GM23338 (cell line): ENCODE results near the gene GGNBP2. TPM values are rescaled to one million over a fixed set of nuclear protein-coding genes. Genes with fewer than 3 reads are reported as not detected.
A peak's percentile ranks its signal among the peaks of the same experiment; 100 is the strongest.

ENCODE experiments used
- ATAC-seq: fragments of 200-7000 bp; cut with Tn5 transposase; 3 replicates; pipeline ENCODE4 v1.9.1; 2020
- DNase-seq: peaks from one replicate; pipeline ENCODE4 v3.0.0-alpha.2; 2015; ENCODE audit warnings: low spot score
- H2AFZ ChIP-seq: fragments of 200-600 bp; sonication (generic); 2 replicates; pipeline ENCODE4 v1.8.0; 2016; ENCODE audit warnings: antibody characterized with exemption, mild to moderate bottlenecking, moderate library complexity
- H3F3A ChIP-seq: fragments of 200-600 bp; sonication (generic); replicated peaks from 2 replicates; pipeline ENCODE4 v1.8.0; 2017; ENCODE audit warnings: antibody characterized with exemption, mixed run types, low read depth
- H3K27ac ChIP-seq: fragments of 200-600 bp; sonication (generic); 2 replicates; pipeline ENCODE4 v1.6.1; 2016; ENCODE audit warnings: low read depth
- H3K27me3 ChIP-seq: fragments of 200-600 bp; sonication (generic); 2 replicates; pipeline ENCODE4 v1.8.0; 2016; ENCODE audit warnings: mild to moderate bottlenecking, mixed run types, moderate library complexity; ENCODE audit not compliant: insufficient read depth
- H3K36me3 ChIP-seq: fragments of 200-600 bp; sonication (generic); 2 replicates; pipeline ENCODE4 v1.8.0; 2016; ENCODE audit warnings: mild to moderate bottlenecking; ENCODE audit not compliant: insufficient read depth
- H3K4me1 ChIP-seq: fragments of 200-600 bp; sonication (generic); 2 replicates; pipeline ENCODE4 v1.8.0; 2016; ENCODE audit warnings: mild to moderate bottlenecking, moderate library complexity; ENCODE audit not compliant: insufficient read depth
- H3K4me2 ChIP-seq: fragments of 200-600 bp; sonication (generic); 2 replicates; pipeline ENCODE4 v1.7.1; 2017; ENCODE audit warnings: mixed run types
- H3K4me3 ChIP-seq: fragments of 200-600 bp; sonication (generic); 2 replicates; pipeline ENCODE4 v1.6.1; 2016; ENCODE audit warnings: mixed run types
- H3K79me2 ChIP-seq: fragments of 200-600 bp; sonication (generic); replicated peaks from 2 replicates; pipeline ENCODE4 v1.8.0; 2017; ENCODE audit warnings: mild to moderate bottlenecking; ENCODE audit not compliant: insufficient read depth
- H3K9me2 ChIP-seq: fragments of 200-600 bp; sonication (generic); 2 replicates; pipeline ENCODE4 v1.8.0; 2017; ENCODE audit not compliant: insufficient read depth
- H4K20me1 ChIP-seq: fragments of 200-600 bp; sonication (generic); replicated peaks from 2 replicates; pipeline ENCODE4 v1.8.0; 2017; ENCODE audit warnings: mild to moderate bottlenecking; ENCODE audit not compliant: insufficient read depth
- H3K27ac Mint-ChIP-seq: 2 replicates; pipeline ENCODE4 v1.8.0; 2020; ENCODE audit warnings: inconsistent platforms, mild to moderate bottlenecking, moderate library complexity, mixed read lengths
- H3K27me3 Mint-ChIP-seq: 3 replicates; pipeline ENCODE4 v1.8.0; 2022; ENCODE audit warnings: low read depth, mild to moderate bottlenecking, moderate library complexity, mixed read lengths, inconsistent platforms; ENCODE audit not compliant: insufficient read depth, poor library complexity
- H3K36me3 Mint-ChIP-seq: 3 replicates; pipeline ENCODE4 v1.8.0; 2021; ENCODE audit warnings: low read depth, mild to moderate bottlenecking, inconsistent platforms, moderate library complexity, mixed read lengths
- H3K4me1 Mint-ChIP-seq: 3 replicates; pipeline ENCODE4 v1.8.0; 2020; ENCODE audit warnings: mild to moderate bottlenecking, inconsistent platforms, mixed read lengths
- H3K4me3 Mint-ChIP-seq: 3 replicates; pipeline ENCODE4 v1.8.0; 2021; ENCODE audit warnings: moderate library complexity, mild to moderate bottlenecking, inconsistent platforms, mixed read lengths
- H3K9me3 Mint-ChIP-seq: 3 replicates; pipeline ENCODE4 v1.8.0; 2020; ENCODE audit warnings: moderate library complexity, mild to moderate bottlenecking, inconsistent platforms, mixed read lengths
- CREB1 ChIP-seq: fragments of 250-450 bp; sonication (Bioruptor Pico); IDR thresholded peaks from 2 replicates; pipeline ENCODE4 v1.5.0; 2020; ENCODE audit warnings: low read depth, mild to moderate bottlenecking, moderate library complexity
- CTCF ChIP-seq, 2 experiments: fragments of 200-600 bp in 1 of 2; sonication (generic) in 1 of 2; conservative IDR thresholded peaks; 2 replicates each; pipeline versions ENCODE4 v1.5.1 to v1.6.1; 2016 to 2017; ENCODE audit warnings: antibody characterized with exemption in 2 of 2, low read depth in 2 of 2, mild to moderate bottlenecking in 2 of 2, moderate library complexity in 1 of 2
- EZH2 ChIP-seq: fragments of 200-600 bp; sonication (generic); IDR thresholded peaks from one replicate; pipeline ENCODE4 v1.8.0; 2017; ENCODE audit warnings: antibody characterized with exemption, mild to moderate bottlenecking, low read depth; ENCODE audit not compliant: unreplicated experiment
- EZH2phosphoT487 ChIP-seq: fragments of 200-600 bp; sonication (generic); IDR thresholded peaks from one replicate; pipeline ENCODE4 v1.8.1; 2018; ENCODE audit warnings: antibody characterized with exemption; ENCODE audit not compliant: unreplicated experiment
- POLR2AphosphoS5 ChIP-seq: IDR thresholded peaks from 2 replicates; pipeline ENCODE4 v1.6.1; 2016; ENCODE audit warnings: antibody characterized with exemption, low read depth
- ZNF114 ChIP-seq: fragments of 250-450 bp; sonication (Bioruptor Pico); IDR thresholded peaks from 2 replicates; pipeline ENCODE4 v1.5.0; 2020; ENCODE audit warnings: mild to moderate bottlenecking, moderate library complexity
- polyA plus RNA-seq: library from polyadenylated mRNA; unstranded; fragments of >200 nt; fragmentation: Nextera tagmentation; extraction: Ambion mirVana; gene quantifications from 2 replicates; pipeline ENCODE4 v1.2.1, GENCODE V29; 2016
- total RNA-seq: library from RNA; depleted of rRNA; stranded (reverse); fragments of >200 nt; shearing (Covaris generic); gene quantifications from 2 replicates; pipeline ENCODE4 v1.2.3, GENCODE V29; 2014
- TF ChIP-seq, protein P1 (sequence below): IDR thresholded peaks from one replicate; pipeline ENCODE4 v1.6.1; 2018; ENCODE audit warnings: antibody characterized with exemption; ENCODE audit not compliant: unreplicated experiment

The GGNBP2 gene
- total and polyA plus RNA-seq, 2 experiments from 2014 or later = 40.7 to 41.2 TPM

DNA sequence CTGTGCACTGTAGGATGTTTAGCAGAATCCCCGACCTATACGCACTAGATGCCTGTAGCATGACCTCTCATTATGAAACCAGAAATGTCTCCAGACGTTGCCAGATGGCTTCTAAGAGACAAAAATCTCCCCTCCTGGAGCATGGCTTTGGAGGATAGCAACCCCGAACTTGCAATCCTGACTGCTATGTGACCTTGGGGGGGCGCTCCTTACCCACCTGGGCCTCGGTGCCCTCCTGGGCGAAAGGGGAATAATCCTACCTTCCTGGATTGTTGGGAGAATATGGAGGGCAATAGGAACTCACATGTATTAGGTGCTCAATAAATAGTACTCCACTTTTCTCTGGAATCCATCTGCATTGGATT lies 64.8 kb downstream of the GGNBP2 start:
- no peak overlapping the region for H3K4me3 ChIP-seq
- peaks cover 19% of the 10 kb centered on the region for H4K20me1 ChIP-seq
- H3K27me3 ChIP-seq = no peaks in the 10 kb centered on the region
- peaks cover 16% of the 10 kb centered on the region for H3K79me2 ChIP-seq
- no peak overlapping the region for H2AFZ ChIP-seq
- peaks cover 22% of the 10 kb centered on the region for H3K4me1 ChIP-seq
- Mint-ChIP-seq H3K4me1 (peaks cover 34% of the 10 kb centered on the region), H3K36me3 (peaks cover 21% of the 10 kb centered on the region), H3K9me3 (no peaks in the 10 kb centered on the region), H3K27me3 (peaks cover 13% of the 10 kb centered on the region), H3K4me3 (no peak overlapping the region; the same call in 2 of the 3 replicates), H3K27ac (no peak overlapping the region)
- TF ChIP-seq CREB1 (CRISPR knock-in tag) = no peak
- TF ChIP-seq CTCF (conservative IDR thresholded peaks at IDR 0.05; ENCODE audit: low read depth in 2 of 2) = peak; percentile 57 to 65; a peak in 3 of 4 replicates
- DNase-seq (peak; percentile 63), ATAC-seq (peak; percentile 48)
- H3K36me3 ChIP-seq = no peaks in the 10 kb centered on the region
- no peak overlapping the region for H3K27ac ChIP-seq
- peaks cover 12% of the 10 kb centered on the region; the same call in 1 of the 2 replicates for H3F3A ChIP-seq
- no peak overlapping the region for H3K4me2 ChIP-seq
- no peaks in the 10 kb centered on the region for H3K9me2 ChIP-seq

DNA sequence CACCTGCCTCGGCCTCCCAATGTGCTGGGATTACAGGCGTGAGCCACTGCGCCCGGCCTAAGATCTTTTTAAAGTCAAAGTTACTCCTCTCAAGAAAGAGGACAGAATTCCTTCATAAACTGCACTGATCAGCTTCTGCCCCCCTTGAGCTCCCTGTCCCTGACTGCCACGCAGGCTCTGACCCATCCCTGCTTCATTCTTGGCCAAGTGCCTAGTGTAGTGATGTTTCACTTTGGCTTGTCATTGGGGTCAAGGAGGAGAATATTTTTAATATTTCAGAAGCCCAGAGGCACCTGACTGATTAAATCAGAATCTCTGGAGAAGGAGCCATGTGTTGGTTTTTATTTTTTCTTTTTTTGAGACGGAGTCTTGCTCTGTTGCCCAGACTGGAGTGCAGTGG lies 65.8 kb downstream of the GGNBP2 start:
- Histone ChIP-seq H3K4me3 (no peak overlapping the region), H3K79me2 (peaks cover 6% of the 10 kb centered on the region), H3K27ac (no peak overlapping the region), H3K36me3 (no peaks in the 10 kb centered on the region), H3K9me2 (no peaks in the 10 kb centered on the region), H2AFZ (no peak overlapping the region), H3K4me2 (no peak overlapping the region), H3K27me3 (no peaks in the 10 kb centered on the region), H3K4me1 (peaks cover 31% of the 10 kb centered on the region), H3F3A (peaks cover 12% of the 10 kb centered on the region; the same call in 1 of the 2 replicates), H4K20me1 (peaks cover 12% of the 10 kb centered on the region)
- DNase-seq = no peak
- Mint-ChIP-seq H3K36me3 (peaks cover 19% of the 10 kb centered on the region), H3K27ac (no peak overlapping the region), H3K4me3 (no peak overlapping the region), H3K27me3 (peaks cover 12% of the 10 kb centered on the region), H3K4me1 (peaks cover 42% of the 10 kb centered on the region), H3K9me3 (no peaks in the 10 kb centered on the region)
- no peak for TF ChIP-seq CTCF (conservative IDR thresholded peaks at IDR 0.05; ENCODE audit: low read depth in 2 of 2)
- no peak for TF ChIP-seq EZH2phosphoT487
- no peak for TF ChIP-seq ZNF114
- TF ChIP-seq, protein P1, sequence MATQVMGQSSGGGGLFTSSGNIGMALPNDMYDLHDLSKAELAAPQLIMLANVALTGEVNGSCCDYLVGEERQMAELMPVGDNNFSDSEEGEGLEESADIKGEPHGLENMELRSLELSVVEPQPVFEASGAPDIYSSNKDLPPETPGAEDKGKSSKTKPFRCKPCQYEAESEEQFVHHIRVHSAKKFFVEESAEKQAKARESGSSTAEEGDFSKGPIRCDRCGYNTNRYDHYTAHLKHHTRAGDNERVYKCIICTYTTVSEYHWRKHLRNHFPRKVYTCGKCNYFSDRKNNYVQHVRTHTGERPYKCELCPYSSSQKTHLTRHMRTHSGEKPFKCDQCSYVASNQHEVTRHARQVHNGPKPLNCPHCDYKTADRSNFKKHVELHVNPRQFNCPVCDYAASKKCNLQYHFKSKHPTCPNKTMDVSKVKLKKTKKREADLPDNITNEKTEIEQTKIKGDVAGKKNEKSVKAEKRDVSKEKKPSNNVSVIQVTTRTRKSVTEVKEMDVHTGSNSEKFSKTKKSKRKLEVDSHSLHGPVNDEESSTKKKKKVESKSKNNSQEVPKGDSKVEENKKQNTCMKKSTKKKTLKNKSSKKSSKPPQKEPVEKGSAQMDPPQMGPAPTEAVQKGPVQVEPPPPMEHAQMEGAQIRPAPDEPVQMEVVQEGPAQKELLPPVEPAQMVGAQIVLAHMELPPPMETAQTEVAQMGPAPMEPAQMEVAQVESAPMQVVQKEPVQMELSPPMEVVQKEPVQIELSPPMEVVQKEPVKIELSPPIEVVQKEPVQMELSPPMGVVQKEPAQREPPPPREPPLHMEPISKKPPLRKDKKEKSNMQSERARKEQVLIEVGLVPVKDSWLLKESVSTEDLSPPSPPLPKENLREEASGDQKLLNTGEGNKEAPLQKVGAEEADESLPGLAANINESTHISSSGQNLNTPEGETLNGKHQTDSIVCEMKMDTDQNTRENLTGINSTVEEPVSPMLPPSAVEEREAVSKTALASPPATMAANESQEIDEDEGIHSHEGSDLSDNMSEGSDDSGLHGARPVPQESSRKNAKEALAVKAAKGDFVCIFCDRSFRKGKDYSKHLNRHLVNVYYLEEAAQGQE = no peak
- no peak for TF ChIP-seq CREB1 (CRISPR knock-in tag)
- no peak for TF ChIP-seq POLR2AphosphoS5
- no peak for TF ChIP-seq EZH2
- ATAC-seq = no peak
